Raji (cell line): ENCODE data around the gene HEATR5A.
A peak's percentile ranks its signal among the peaks of the same experiment; 100 is the strongest.

ENCODE experiments used
- POLR2A ChIP-seq: IDR thresholded peaks from 2 replicates; pipeline ENCODE4 v1.6.1; 2011; ENCODE audit warnings: low read depth, low read length, control low read depth; ENCODE audit not compliant: insufficient read depth

HEATR5A gene

DNA sequence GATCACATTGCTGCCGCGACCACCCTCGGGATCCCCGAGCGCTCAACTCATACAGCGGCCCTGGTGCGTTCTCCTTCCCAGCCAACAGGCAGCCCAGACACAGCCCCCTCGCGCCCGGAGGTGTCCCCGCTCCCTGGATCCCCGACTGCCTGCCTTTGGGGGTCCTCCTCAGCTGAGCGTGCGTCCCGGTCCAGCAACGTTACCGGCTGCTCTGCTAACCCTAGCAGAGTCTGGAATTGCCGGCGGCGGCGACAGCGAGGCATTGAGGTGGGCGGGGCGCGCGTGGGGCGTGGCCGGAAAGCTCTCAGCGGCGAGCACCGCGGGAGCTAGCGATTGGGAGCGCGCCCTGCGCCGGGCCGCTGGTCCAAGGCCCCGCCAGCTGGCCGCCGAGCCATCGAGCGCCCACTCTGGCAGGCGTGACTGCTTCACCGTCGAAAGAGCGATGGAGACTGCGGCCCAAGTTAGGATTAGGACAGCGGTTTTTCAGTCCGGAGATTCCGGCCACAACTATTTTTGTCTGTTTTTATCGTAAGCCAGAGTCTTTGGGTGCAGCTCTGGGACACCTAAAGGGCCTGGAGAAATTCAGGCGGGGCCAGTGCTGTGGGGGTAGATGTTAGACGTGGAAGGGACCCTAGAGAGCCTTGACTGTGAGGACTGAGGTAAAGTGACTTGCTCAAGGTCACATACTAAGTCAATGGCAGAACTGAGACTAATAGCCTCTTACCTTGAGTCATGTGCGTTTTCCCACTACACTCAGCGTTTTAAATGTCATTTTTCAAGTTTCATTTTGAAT is at the start of gene HEATR5A:
Gene HEATR5A (minus strand): TSS at position 232 of the 793 bp plus-strand sequence. CDS start 17,575 bp downstream, outside the sequence.
- peak; percentile 99 for TF ChIP-seq POLR2A

DNA sequence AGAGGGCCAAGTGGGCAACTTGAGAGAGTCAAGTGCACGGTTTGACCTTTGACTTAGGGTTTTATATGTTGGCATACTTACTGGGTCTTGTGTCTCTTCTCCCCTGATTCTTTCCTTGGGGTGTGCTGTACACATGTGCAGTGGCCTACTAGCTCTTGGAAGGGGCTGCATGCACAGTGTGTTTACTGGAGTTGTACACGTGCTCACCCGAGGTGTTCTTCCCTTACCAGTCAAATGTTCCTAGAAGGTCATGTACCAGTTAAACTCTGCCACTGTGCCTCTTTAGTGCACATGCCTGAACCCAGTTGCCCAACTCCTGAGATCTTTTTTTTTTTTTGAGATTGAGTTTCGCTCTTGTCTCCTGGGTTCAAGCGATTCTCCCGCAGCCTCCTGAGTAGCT is 46.2 kb upstream of the HEATR5A start:
- no peak for TF ChIP-seq POLR2A

DNA sequence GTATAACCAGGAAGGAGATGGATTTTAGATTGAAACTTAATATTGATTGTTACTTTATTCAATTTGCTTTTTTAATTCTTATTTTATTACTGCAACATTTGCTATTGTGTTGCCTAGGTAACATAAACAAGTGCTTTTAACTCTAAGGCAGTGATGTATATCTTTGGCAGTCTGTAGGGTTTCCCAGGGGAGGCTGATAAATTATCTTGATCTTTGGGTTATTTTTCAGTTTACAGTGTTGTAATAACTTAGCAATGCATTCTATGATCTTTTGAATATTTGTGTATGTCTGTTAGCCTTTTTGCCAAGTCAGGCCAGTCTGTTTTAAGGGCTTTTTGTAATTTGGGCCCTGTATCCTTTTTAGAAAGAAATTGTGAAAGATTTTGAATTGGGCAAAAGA is 44.8 kb upstream of the HEATR5A start:
- no peak for TF ChIP-seq POLR2A

DNA sequence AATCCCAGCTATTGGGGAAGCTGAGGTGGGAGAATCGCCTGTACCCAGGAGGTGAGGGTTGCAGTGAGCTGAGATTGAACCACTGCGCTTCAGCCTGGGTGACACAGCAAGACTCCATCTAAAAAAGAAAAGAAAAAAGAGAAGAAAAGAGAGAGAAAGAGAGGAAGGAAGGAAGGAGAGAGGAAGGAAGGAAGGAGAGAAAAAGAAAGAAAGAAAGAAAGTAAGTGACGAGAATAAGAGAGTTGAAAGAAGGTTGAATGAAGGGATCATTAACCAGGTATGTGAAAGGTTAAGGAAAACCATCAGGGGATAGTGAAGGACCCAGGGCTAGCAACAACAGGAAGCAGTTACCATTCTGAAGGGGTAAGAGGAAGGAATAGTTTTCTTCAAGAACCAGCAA is 41.2 kb upstream of the HEATR5A start:
- TF ChIP-seq POLR2A: no peak

- TF ChIP-seq POLR2A: no peak
These were observed 37.6 kb upstream of the HEATR5A start for GRCh38 chr14:31457665-31458659.

- peak; percentile 96 for TF ChIP-seq POLR2A
These were observed 36.7 kb upstream of the HEATR5A start, which contains the start of gene DTD2 for GRCh38 chr14:31456841-31457664. TSS of gene DTD2 (minus strand) at chr14:31457506. CDS start at chr14:31457393, 113 bp downstream.

DNA sequence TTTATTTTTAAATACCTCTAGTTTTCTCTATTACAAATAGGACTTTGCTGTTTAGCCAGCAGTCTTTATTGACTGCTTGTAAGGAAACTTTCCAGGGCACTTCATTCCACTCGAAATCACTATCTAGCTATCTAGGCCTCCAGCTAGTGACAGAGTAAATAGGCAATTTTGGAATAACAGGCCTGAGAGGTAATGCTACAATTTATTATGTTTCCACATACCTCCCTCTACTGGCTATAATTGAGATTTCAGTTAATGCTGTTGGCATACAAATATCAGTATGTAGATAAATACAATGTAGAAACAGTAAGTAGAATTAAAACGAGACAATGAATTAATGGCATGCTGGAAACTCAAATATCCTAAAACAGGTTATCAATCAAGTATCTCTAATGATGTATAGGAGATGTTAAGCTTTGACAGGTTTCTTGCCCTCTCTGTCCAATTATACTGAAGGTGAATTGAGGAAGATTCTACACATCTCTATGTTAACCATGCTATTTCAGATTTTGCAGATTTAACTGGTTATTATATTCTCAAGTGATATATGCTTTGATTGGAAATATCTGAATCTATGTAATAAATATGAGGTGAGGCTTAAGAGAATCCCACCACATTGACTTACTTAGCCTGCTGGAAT is 29.7 kb upstream of the HEATR5A start:
- no peak for TF ChIP-seq POLR2A

- no peak for TF ChIP-seq POLR2A
These were observed 28.8 kb upstream of the HEATR5A start for GRCh38 chr14:31449136-31449535.

DNA sequence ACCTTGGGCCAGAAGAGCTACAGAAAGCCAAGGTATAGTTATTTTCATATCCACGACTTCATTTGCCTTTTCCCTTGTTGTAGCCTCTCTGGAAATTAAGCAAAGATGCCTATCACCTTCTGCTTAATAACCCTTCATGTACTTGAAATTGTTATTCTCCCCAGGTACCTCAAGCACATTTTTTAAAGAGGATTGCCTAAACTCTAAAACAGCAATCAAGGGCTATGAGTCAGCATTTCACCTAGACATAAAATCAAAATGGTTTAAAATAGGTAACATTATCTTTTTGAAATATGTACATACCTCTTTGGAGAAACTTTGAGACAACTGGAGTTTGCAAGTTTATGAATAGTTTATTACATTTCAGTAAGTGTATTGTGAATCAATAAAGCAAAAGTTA is 25.4 kb upstream of the HEATR5A start:
- no peak for TF ChIP-seq POLR2A

DNA sequence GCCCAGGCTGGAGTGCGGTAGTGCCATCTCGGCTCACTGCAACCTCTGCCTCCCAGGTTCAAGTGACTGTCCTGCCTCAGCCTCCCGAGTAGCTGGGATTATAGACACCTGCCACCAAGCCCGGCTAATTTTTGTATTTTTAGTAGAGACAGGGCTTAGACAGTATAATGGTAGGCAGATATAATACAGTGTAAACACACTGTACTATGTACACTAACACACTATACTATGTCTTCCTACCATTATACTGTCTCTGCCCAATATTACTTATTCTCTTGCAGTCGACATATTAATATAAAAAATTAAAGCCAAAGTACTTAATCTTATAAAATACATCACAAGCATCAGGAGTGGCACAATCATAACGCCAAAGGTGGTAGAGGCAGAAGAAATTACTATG is 21.9 kb upstream of the HEATR5A start:
- no peak for TF ChIP-seq POLR2A

GRCh38 chr14:31441273-31442111 is 21.1 kb upstream of the HEATR5A start:
- no peak for TF ChIP-seq POLR2A

DNA sequence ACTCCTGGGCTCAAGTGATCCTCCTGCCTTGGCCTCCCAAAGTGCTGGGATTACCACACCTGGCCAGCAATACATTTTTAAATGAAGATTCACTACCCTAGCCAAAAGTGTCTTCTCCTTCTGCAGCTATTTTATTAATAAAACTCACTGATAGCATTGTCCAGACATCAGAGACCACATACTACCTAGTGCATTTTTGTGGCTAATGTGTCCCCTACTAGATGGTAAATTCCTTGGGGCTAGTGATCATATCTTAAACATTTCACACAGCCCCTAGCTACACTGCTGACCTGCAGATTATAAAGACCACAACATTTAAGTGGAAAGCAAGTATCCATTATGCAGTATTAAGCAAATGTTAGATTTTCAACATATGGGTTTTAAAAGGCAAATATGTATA is 19.9 kb upstream of the HEATR5A start:
- TF ChIP-seq POLR2A: no peak

- TF ChIP-seq POLR2A: no peak
These were observed 19.2 kb upstream of the HEATR5A start for GRCh38 chr14:31439561-31439960.
